Chondrocyte (in vitro differentiated cells): Measurements from ENCODE around the gene SAMSN1. TPM values are rescaled to one million over a fixed set of nuclear protein-coding genes. Genes with fewer than 3 reads are reported as not detected.

Experiments
- DNase-seq: peaks from one replicate; pipeline ENCODE4 v3.0.0; 2021; ENCODE audit warnings: mixed read lengths, low spot score
- H3K27ac Mint-ChIP-seq: one replicate; pipeline ENCODE4 v1.8.0; 2021; ENCODE audit warnings: mild to moderate bottlenecking, moderate library complexity, mixed read lengths; ENCODE audit not compliant: unreplicated experiment
- H3K27me3 Mint-ChIP-seq: 2 replicates; pipeline ENCODE4 v1.8.0; 2021; ENCODE audit warnings: low read depth, mixed read lengths
- H3K36me3 Mint-ChIP-seq: 2 replicates; pipeline ENCODE4 v1.8.0; 2021; ENCODE audit warnings: low read depth, mixed read lengths
- H3K4me1 Mint-ChIP-seq: 2 replicates; pipeline ENCODE4 v1.8.0; 2021; ENCODE audit warnings: low read depth, mild to moderate bottlenecking, mixed read lengths
- H3K4me3 Mint-ChIP-seq: one replicate; pipeline ENCODE4 v1.8.0; 2021; ENCODE audit warnings: mild to moderate bottlenecking, moderate library complexity, mixed read lengths; ENCODE audit not compliant: unreplicated experiment
- H3K9me3 Mint-ChIP-seq: 2 replicates; pipeline ENCODE4 v1.8.0; 2021; ENCODE audit warnings: low read depth, mixed read lengths
- CTCF ChIP-seq: fragments of 200-600 bp; sonication (generic); IDR thresholded peaks from 2 replicates; pipeline ENCODE4 v1.5.0; 2021; ENCODE audit warnings: antibody characterized with exemption, mild to moderate bottlenecking, moderate library complexity
- total RNA-seq: library from RNA; stranded (reverse); gene quantifications from 3 replicates; pipeline ENCODE4 v1.2.1, GENCODE V29; 2021

SAMSN1 gene
- total RNA-seq, 1 donor from 2014 or later: not detected

- DNase-seq: no peak
- TF ChIP-seq CTCF: no peak
- Mint-ChIP-seq H3K27ac (no peak overlapping the region), H3K4me3 (no peak overlapping the region), H3K4me1 (no peaks in the 10 kb centered on the region), H3K36me3 (no peaks in the 10 kb centered on the region), H3K27me3 (no peaks in the 10 kb centered on the region), H3K9me3 (peaks cover 31% of the 10 kb centered on the region)
Measured at GRCh38 chr21:14538483-14538882, 7.6 kb downstream of the SAMSN1 start.

- Mint-ChIP-seq H3K27ac (peak overlapping the region; percentile 19), H3K4me1 (no peaks in the 10 kb centered on the region), H3K4me3 (no peak overlapping the region), H3K36me3 (no peaks in the 10 kb centered on the region), H3K27me3 (no peaks in the 10 kb centered on the region), H3K9me3 (peaks cover 31% of the 10 kb centered on the region)
- no peak for TF ChIP-seq CTCF
- no peak for DNase-seq
Measured at GRCh38 chr21:14536929-14537328, 9.2 kb downstream of the SAMSN1 start.

- peaks cover 31% of the 10 kb centered on the region for H3K9me3 Mint-ChIP-seq
- H3K4me1 Mint-ChIP-seq: no peaks in the 10 kb centered on the region
- H3K27me3 Mint-ChIP-seq: no peaks in the 10 kb centered on the region
- H3K27ac Mint-ChIP-seq: no peak overlapping the region
- no peak overlapping the region for H3K4me3 Mint-ChIP-seq
- no peak for TF ChIP-seq CTCF
- no peaks in the 10 kb centered on the region for H3K36me3 Mint-ChIP-seq
- DNase-seq: no peak
Measured at GRCh38 chr21:14535702-14536101, 10.4 kb downstream of the SAMSN1 start.

GRCh38 chr21:14533499-14534428, 12.4 kb downstream of the SAMSN1 start:
- H3K27me3 Mint-ChIP-seq: no peaks in the 10 kb centered on the region
- no peaks in the 10 kb centered on the region for H3K36me3 Mint-ChIP-seq
- no peak for TF ChIP-seq CTCF
- peaks cover 24% of the 10 kb centered on the region for H3K9me3 Mint-ChIP-seq
- no peak overlapping the region for H3K4me3 Mint-ChIP-seq
- no peaks in the 10 kb centered on the region for H3K4me1 Mint-ChIP-seq
- H3K27ac Mint-ChIP-seq: no peak overlapping the region
- no peak for DNase-seq

- Mint-ChIP-seq H3K9me3 (peaks cover 16% of the 10 kb centered on the region), H3K36me3 (no peaks in the 10 kb centered on the region), H3K27ac (no peak overlapping the region), H3K27me3 (no peaks in the 10 kb centered on the region), H3K4me1 (no peaks in the 10 kb centered on the region), H3K4me3 (no peak overlapping the region)
- DNase-seq: no peak
- no peak for TF ChIP-seq CTCF
Measured at GRCh38 chr21:14531757-14532316, 14.3 kb downstream of the SAMSN1 start.
